Astrocyte (in vitro differentiated cells and primary cell): ENCODE data around the gene SMAD3. TPM values are rescaled to one million over a fixed set of nuclear protein-coding genes. Genes with fewer than 3 reads are reported as not detected.

Experiments used
- DNase-seq: peaks from one replicate; pipeline ENCODE4 v3.0.0-alpha.2; 2010; ENCODE audit warnings: low read depth
- FAIRE-seq: peaks from 2 replicates; lab custom pipeline; 2011; peaks lifted over from hg19 to GRCh38; lab: Jason Lieb, UNC
- H2AFZ ChIP-seq: 2 replicates; pipeline ENCODE4 v1.6.0; 2012; ENCODE audit warnings: low read depth, low read length, inconsistent platforms
- H3K27ac ChIP-seq: 2 replicates; pipeline ENCODE4 v1.5.1; 2011; ENCODE audit warnings: low read depth, low read length, inconsistent platforms
- H3K27me3 ChIP-seq: 2 replicates; pipeline ENCODE4 v1.6.0; 2011; ENCODE audit warnings: low read length, inconsistent platforms; ENCODE audit not compliant: insufficient read depth
- H3K36me3 ChIP-seq: 2 replicates; pipeline ENCODE4 v1.5.1; 2011; ENCODE audit warnings: low read length, inconsistent platforms; ENCODE audit not compliant: insufficient read depth
- H3K4me1 ChIP-seq: 2 replicates; pipeline ENCODE4 v1.5.1; 2011; ENCODE audit warnings: low read length, inconsistent platforms; ENCODE audit not compliant: insufficient read depth
- H3K4me2 ChIP-seq: 2 replicates; pipeline ENCODE4 v1.6.0; 2012; ENCODE audit warnings: low read length, inconsistent platforms
- H3K4me3 ChIP-seq: 2 replicates; pipeline ENCODE4 v1.5.1; 2011; ENCODE audit warnings: low read depth, mild to moderate bottlenecking, low read length, inconsistent platforms; ENCODE audit not compliant: insufficient read depth
- H3K79me2 ChIP-seq: 2 replicates; pipeline ENCODE4 v1.6.0; 2012; ENCODE audit warnings: mild to moderate bottlenecking, low read length, inconsistent platforms; ENCODE audit not compliant: insufficient read depth
- H3K9ac ChIP-seq: 2 replicates; pipeline ENCODE4 v1.6.0; 2012; ENCODE audit warnings: mild to moderate bottlenecking, low read length, inconsistent platforms
- H3K9me3 ChIP-seq: 2 replicates; pipeline ENCODE4 v1.5.1; 2012; ENCODE audit warnings: low read depth, mild to moderate bottlenecking, low read length, inconsistent platforms; ENCODE audit not compliant: insufficient read depth
- H4K20me1 ChIP-seq: 2 replicates; pipeline ENCODE4 v1.6.0; 2012; ENCODE audit warnings: low read length, inconsistent platforms; ENCODE audit not compliant: insufficient read depth
- H3K27ac Mint-ChIP-seq: one replicate; pipeline ENCODE4 v1.8.0; 2021; ENCODE audit warnings: mild to moderate bottlenecking, mixed read lengths; ENCODE audit not compliant: unreplicated experiment
- H3K27me3 Mint-ChIP-seq: one replicate; pipeline ENCODE4 v1.8.0; 2021; ENCODE audit warnings: low read depth, mixed read lengths; ENCODE audit not compliant: unreplicated experiment
- H3K36me3 Mint-ChIP-seq: one replicate; pipeline ENCODE4 v1.8.0; 2021; ENCODE audit warnings: low read depth, mixed read lengths; ENCODE audit not compliant: unreplicated experiment
- H3K4me1 Mint-ChIP-seq: one replicate; pipeline ENCODE4 v1.8.0; 2021; ENCODE audit warnings: low read depth, mixed read lengths; ENCODE audit not compliant: unreplicated experiment
- H3K4me3 Mint-ChIP-seq: one replicate; pipeline ENCODE4 v1.8.0; 2021; ENCODE audit warnings: mild to moderate bottlenecking, moderate library complexity, mixed read lengths; ENCODE audit not compliant: unreplicated experiment
- H3K9me3 Mint-ChIP-seq: one replicate; pipeline ENCODE4 v1.8.0; 2021; ENCODE audit warnings: mild to moderate bottlenecking, mixed read lengths; ENCODE audit not compliant: unreplicated experiment
- EZH2 ChIP-seq: IDR thresholded peaks from 2 replicates; pipeline ENCODE4 v1.6.1; 2012; ENCODE audit warnings: mild to moderate bottlenecking, low read length, inconsistent platforms; ENCODE audit not compliant: insufficient read depth
- total RNA-seq: library from RNA; stranded (reverse); gene quantifications from 2 replicates; pipeline ENCODE4 v1.2.1, GENCODE V29; 2021
- TF ChIP-seq, protein P1 (sequence below): IDR thresholded peaks from 2 replicates; pipeline ENCODE4 v1.5.1; 2011; ENCODE audit warnings: low read depth, mild to moderate bottlenecking, inconsistent platforms, low read length, moderate library complexity; ENCODE audit not compliant: insufficient read depth

The SMAD3 gene
- total RNA-seq, 1 donor from 2014 or later = 78.0 TPM

DNA sequence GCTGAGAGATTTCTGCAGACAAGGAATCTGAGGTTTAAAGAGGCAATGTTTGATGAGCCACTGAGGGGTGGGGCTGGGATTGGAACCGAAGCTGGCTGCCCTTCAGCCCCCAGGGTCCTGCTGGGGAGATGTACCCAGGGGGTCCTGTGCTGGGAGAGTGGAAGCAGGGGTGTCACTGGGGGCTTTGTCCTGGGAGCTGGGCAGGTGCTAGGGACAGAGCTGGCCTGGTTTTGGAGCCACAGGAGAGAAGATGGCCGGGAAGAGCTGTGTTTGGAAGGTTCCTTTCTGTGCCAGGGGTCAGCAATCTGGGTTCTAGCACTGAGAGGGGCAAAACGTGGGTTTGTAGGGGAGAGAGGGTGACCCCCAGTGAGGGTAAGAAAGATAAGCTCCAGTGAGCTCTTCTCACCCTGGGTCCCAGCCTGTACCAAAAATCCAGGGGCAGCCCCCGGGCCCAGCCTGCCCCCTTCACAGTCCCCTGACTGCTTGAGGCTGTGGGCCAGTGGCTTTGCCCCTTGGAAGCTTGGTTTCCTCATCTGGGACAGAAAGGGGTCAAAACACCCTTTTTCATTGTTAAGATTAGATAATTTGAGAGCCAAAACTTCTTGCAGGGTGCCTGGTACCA, 69.6 kb downstream of the SMAD3 start:
- H3K36me3 ChIP-seq = no peaks in the 10 kb centered on the region
- H3K9ac ChIP-seq = peak overlapping the region; percentile 76
- peaks cover 25% of the 10 kb centered on the region for H4K20me1 ChIP-seq
- Mint-ChIP-seq H3K27ac (peak overlapping the region; percentile 84), H3K4me3 (peak overlapping the region; percentile 15), H3K27me3 (no peaks in the 10 kb centered on the region), H3K36me3 (peaks cover 10% of the 10 kb centered on the region), H3K4me1 (peaks cover 79% of the 10 kb centered on the region), H3K9me3 (no peaks in the 10 kb centered on the region)
- no peak for DNase-seq
- FAIRE-seq = no peak
- TF ChIP-seq EZH2 = no peak
- TF ChIP-seq, protein P1, sequence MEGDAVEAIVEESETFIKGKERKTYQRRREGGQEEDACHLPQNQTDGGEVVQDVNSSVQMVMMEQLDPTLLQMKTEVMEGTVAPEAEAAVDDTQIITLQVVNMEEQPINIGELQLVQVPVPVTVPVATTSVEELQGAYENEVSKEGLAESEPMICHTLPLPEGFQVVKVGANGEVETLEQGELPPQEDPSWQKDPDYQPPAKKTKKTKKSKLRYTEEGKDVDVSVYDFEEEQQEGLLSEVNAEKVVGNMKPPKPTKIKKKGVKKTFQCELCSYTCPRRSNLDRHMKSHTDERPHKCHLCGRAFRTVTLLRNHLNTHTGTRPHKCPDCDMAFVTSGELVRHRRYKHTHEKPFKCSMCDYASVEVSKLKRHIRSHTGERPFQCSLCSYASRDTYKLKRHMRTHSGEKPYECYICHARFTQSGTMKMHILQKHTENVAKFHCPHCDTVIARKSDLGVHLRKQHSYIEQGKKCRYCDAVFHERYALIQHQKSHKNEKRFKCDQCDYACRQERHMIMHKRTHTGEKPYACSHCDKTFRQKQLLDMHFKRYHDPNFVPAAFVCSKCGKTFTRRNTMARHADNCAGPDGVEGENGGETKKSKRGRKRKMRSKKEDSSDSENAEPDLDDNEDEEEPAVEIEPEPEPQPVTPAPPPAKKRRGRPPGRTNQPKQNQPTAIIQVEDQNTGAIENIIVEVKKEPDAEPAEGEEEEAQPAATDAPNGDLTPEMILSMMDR = no peak
- H3K27me3 ChIP-seq = no peaks in the 10 kb centered on the region
- peak overlapping the region; percentile 78 for H3K27ac ChIP-seq
- H3K4me3 ChIP-seq = no peak overlapping the region
- peak overlapping the region; percentile 70 for H3K4me2 ChIP-seq
- peaks cover 50% of the 10 kb centered on the region for H3K4me1 ChIP-seq
- H2AFZ ChIP-seq = no peak overlapping the region
- no peaks in the 10 kb centered on the region for H3K9me3 ChIP-seq
- peaks cover 99% of the 10 kb centered on the region for H3K79me2 ChIP-seq

DNA sequence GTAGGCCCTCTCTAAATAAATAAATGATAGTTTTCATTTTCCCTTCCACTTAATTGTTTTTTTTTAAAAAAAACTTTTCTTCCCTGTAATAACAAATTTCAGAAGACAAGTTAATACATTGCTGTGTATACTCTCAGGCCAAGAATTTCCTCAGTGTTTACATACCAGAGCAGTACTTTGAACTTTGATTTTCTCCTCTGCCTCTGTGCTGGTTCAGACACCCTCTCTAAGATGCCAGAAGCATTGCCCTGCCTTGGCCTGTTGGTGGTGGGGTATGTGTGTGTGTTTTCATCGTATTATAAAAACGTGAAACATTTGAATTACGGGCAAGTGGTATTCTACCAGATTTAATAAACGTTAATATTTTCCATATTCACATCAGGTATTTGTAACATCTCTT, 70.1 kb downstream of the SMAD3 start:
- peaks cover 99% of the 10 kb centered on the region for H3K79me2 ChIP-seq
- peak overlapping the region; percentile 78 for H3K27ac ChIP-seq
- Mint-ChIP-seq H3K27me3 (no peaks in the 10 kb centered on the region), H3K4me1 (peaks cover 80% of the 10 kb centered on the region), H3K27ac (peak overlapping the region; percentile 35), H3K9me3 (no peaks in the 10 kb centered on the region), H3K4me3 (no peak overlapping the region), H3K36me3 (peaks cover 9% of the 10 kb centered on the region)
- H3K27me3 ChIP-seq = no peaks in the 10 kb centered on the region
- no peaks in the 10 kb centered on the region for H3K36me3 ChIP-seq
- no peak overlapping the region for H2AFZ ChIP-seq
- H3K4me3 ChIP-seq = no peak overlapping the region
- no peak overlapping the region for H3K4me2 ChIP-seq
- peak overlapping the region; percentile 15 for H3K9ac ChIP-seq
- TF ChIP-seq, protein P1 = peak; percentile 2
- TF ChIP-seq EZH2 = no peak
- peaks cover 50% of the 10 kb centered on the region for H3K4me1 ChIP-seq
- H3K9me3 ChIP-seq = no peaks in the 10 kb centered on the region
- peaks cover 25% of the 10 kb centered on the region for H4K20me1 ChIP-seq
- FAIRE-seq (no peak), DNase-seq (peak; percentile 76)

DNA sequence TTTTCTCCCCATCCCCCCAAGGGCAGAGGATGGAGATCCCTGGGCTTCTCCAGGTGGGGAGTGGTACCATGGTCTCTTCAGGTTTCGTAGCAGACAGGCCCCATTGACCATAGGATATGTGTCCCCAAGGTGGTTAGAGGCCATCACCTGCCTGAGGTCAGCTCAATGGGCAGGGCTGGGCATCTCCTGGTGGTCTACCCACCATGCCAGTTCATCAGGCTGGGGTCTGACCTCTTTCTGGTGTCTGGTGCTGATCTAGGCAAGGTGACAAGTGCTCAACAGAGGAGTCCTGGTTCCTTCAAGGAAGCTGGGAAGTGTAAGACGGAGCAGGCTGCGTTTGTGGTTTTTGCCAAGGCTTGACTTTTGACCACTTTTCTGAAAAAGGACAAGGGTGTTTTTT, 71.4 kb downstream of the SMAD3 start:
- TF ChIP-seq EZH2 = no peak
- TF ChIP-seq, protein P1 = no peak
- H3K36me3 Mint-ChIP-seq = peaks cover 10% of the 10 kb centered on the region
- H3K9ac ChIP-seq = peak overlapping the region; percentile 55
- H3K36me3 ChIP-seq = no peaks in the 10 kb centered on the region
- no peak overlapping the region for H3K4me3 ChIP-seq
- H3K27me3 ChIP-seq = no peaks in the 10 kb centered on the region
- peaks cover 99% of the 10 kb centered on the region for H3K79me2 ChIP-seq
- H3K9me3 Mint-ChIP-seq = no peaks in the 10 kb centered on the region
- no peak overlapping the region for H2AFZ ChIP-seq
- peaks cover 55% of the 10 kb centered on the region for H3K4me1 ChIP-seq
- DNase-seq (no peak), FAIRE-seq (no peak)
- H3K27ac Mint-ChIP-seq = no peak overlapping the region
- peaks cover 83% of the 10 kb centered on the region for H3K4me1 Mint-ChIP-seq
- H3K9me3 ChIP-seq = no peaks in the 10 kb centered on the region
- no peak overlapping the region for H3K4me3 Mint-ChIP-seq
- H4K20me1 ChIP-seq = peaks cover 19% of the 10 kb centered on the region
- H3K27me3 Mint-ChIP-seq = no peaks in the 10 kb centered on the region
- no peak overlapping the region for H3K27ac ChIP-seq
- no peak overlapping the region for H3K4me2 ChIP-seq
